ENCODE results near the gene OSTC.

Gene OSTC

DNA sequence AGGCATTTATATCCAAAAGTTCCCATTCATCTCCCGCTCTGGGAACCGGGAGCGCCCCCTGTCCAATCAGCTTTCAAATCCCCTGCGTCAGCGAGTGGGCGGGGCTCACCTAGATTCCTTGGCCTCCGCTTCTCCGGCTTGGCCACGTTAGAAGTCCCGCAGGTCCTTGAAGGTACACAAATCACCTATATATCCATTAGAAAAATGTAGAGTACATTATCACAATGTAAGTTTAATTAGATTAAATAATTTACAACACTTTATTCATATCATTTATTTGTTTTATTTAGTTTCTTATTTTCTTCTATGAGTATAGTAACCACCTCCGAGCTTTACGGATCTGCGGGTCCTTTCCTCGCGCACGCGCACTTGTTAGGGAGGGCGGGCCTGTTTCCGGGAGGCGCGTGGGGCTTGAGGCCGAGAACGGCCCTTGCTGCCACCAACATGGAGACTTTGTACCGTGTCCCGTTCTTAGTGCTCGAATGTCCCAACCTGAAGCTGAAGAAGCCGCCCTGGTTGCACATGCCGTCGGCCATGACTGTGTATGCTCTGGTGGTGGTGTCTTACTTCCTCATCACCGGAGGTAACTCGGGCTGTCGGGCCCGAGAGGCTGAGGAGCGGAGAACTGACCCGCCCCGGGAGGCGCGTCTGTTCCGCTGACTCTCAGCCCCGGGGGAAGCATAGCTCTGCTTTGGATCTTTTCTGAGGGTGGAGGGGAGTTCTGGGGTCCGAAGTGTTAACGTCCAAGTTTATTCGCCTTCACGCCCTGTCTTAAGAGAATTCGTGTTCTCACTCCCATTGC is at the start of gene OSTC:
OSTC (plus strand) TSS at position 388 of the 802 bp plus-strand sequence; CDS start at position 445, 57 bp downstream.
- DNase-seq (ENCODE audit: low read depth): peak; percentile 96

DNA sequence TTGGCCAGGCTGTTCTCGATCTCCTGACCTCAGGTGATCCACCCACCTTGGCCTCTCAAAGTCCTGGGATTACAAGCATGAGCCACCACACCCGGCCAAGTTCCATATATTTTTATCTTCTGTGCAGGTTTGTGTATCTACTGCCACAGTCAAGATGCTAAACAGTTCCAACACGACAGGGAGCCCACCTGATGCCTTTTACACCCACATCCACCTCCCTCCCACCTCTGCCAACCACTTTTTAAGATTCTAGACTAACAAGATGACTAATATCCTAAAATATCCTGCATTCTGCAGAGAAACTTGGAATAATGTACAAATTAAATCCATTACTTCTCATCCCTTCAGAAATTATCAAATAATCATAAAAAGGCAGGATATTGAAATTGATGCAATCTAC is 49.3 kb upstream of the OSTC start:
- no peak for DNase-seq (ENCODE audit: low read depth)

DNA sequence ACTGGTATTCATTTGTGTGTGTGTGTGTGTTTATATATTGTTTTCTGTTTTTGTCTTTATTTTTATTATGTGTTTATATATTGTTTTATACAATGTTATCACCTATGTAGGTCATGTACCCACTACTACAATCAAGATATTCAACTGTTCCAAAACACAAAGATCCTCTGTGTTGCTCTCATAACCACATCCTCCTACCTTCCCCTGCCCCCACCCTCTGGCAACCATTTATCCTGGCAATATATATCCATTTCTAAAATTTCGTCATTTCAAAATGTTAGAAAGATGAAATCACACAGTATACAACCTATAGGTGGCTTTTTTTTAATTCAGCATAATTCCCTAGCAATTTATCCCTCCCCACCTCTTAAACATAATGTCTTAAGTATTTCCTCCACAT is 48.9 kb upstream of the OSTC start:
- no peak for DNase-seq (ENCODE audit: low read depth)

DNA sequence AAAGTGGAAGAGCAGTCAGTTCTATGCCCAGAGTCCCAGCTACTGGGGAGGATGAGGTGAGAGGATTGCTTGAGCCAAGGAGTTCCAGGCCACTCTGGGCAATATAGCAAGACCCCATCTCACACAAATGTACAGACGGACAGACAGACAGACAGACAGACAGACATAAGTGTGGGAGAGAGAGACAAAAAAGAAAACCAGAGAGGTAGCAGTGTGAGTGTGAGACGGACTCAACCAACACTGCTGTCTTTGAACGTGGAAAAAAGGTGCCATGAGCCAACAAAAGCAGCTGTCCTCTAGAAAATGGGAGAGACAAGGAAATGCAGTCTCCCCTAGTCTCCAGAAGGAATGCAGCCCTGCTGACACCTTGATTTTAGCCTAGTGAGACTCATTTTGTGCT is 48.2 kb upstream of the OSTC start:
- DNase-seq (ENCODE audit: low read depth): no peak

DNA sequence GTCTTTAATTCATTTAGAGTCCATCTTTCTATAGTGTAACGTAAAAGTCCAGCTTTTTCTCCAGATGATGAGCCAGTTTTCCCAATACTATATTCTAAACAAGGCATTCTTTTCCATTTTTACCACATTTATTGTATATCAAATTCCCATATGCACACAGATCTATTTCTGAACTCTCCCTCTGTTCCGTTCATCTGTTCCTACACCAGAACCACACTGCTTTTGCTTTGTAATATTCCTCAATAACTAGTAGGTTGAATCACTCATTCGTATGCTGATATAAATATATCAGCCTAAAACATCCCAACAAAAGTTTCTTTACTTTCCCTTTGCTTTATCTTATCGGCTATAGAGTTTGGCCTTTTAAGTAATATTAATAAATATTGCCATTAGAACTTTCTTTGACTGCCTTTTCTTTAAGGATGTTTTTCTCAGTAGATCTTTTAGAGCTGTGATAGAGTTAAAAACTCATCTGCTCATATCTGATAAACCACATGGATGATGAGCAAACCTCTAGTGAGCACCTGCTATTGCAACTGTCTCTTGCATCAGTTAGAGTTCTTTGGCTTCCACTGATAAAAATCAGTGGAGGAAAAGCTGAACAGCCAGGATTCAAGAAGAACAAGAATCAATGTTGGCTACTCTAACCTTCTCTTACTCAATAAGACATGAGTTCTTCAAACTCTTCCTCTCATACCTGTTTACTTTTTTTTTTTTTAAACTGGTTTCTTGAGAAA is 43.2 kb upstream of the OSTC start:
- DNase-seq (ENCODE audit: low read depth): no peak

DNA sequence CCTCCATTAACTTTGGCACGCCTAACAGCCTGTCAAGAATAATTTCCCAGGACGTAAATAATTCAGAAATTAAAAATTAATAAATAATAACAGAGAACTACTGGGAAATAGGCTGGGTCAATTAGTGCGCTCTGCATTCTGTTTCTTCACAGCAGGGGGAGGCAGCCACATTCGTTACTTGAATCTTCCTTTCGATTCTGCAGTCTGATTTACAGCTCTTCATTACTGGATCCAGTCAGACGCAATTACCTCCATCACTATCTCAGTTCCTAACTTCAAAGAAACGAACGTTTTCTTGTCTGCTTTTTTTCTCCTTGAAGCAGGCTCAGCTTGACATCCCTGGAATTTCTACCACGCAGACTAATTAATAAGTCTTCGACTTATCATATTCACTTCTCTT is 39.0 kb upstream of the OSTC start:
- no peak for DNase-seq (ENCODE audit: low read depth)

DNA sequence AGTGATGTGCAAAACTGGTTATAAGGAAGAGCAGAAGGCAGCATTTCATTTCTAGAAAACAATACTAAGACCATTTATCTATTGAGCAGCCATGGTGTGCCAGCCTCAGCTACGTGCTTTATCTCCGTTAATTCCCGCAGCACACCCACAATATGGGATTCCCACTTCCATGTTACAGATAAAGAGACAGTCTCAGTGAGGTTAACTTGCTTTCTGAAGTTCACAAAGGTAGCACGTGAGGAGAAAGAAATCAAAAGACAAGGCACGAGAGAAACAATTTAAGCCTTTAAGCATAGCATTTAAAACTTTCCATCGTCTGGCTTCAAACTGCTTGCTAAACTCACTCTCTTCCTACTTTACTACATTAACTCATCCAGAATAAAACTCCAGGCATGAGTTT is 38.0 kb upstream of the OSTC start:
- DNase-seq (ENCODE audit: low read depth): no peak

DNA sequence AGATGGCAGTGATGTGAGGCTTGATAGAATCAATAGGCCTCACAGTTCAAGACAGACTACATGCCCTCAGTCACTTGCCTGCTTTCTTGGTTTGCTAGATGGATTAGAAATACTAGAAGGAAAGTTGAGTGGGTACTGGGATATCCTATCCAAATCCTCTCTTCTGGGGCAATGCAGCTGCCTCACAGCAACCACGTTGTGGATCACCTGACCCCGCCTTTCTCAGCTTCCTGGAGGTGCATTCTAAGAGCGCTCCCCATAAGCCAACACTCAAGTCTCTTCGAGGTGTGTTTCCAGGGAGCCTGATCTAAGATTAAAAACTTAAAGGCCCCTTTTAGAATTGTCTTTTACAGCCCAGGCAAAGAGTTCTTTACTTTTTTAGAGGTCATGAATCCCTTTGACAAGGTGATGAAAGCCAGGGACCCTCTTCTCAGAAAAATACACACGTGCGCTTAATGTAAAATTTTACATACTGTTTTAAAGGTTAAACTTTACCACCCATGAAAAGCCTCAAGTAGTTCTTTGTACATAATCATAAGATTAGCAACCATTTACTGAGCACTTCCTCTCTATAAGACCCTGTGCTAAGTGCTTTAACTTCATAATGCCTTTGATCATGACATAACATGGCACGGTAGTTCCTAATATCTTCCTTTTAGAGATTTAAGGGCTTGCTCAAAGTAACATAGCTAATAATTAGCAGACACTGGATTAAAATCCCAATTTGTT is 30.9 kb upstream of the OSTC start:
- no peak for DNase-seq (ENCODE audit: low read depth)

DNA sequence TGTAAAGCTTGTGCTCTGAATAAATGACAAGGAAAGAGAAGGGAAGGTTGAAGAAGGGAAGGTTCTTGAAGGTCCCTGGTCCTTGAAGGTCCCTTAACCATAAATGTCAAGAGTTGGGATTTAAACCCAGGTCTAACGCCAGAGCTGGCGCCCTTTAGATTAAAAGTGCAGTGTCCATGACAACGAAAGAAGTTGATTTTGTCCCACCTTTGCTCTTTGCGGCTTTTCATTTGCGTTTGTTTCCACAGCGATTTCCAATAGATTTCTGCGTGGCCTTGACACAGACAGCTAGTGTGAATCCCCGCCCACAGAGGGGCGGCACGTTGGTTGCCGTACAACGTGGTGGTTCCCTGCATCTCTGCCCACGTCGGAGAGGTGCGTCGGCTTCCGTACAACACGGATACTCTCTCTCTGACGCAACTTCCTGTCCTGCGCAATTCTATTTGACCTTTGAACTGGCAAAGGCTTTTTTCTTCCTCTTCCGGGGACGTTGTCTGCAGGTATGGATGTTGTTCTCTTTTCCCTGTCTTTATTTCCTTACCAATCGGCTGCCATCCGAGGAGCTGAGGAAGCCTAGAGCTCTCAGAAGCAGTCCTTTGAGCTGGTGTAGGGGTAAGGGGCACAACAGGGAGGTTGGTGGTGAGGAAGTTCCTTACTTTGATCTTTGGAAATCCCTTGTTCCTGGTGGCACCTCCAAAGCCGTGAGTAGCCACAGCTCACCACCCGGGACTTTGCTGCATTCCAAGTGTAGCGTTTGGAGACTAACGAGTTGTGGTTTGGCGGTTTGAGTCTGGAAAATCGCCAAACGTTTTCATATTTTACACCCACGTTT is 30.1 kb upstream of the OSTC start, which contains the start of gene RPL34:
RPL34 (plus strand) TSS at position 476 of the 832 bp plus-strand sequence. CDS start 1,384 bp downstream, outside the sequence.
- peak; percentile 95 for DNase-seq (ENCODE audit: low read depth)

DNA sequence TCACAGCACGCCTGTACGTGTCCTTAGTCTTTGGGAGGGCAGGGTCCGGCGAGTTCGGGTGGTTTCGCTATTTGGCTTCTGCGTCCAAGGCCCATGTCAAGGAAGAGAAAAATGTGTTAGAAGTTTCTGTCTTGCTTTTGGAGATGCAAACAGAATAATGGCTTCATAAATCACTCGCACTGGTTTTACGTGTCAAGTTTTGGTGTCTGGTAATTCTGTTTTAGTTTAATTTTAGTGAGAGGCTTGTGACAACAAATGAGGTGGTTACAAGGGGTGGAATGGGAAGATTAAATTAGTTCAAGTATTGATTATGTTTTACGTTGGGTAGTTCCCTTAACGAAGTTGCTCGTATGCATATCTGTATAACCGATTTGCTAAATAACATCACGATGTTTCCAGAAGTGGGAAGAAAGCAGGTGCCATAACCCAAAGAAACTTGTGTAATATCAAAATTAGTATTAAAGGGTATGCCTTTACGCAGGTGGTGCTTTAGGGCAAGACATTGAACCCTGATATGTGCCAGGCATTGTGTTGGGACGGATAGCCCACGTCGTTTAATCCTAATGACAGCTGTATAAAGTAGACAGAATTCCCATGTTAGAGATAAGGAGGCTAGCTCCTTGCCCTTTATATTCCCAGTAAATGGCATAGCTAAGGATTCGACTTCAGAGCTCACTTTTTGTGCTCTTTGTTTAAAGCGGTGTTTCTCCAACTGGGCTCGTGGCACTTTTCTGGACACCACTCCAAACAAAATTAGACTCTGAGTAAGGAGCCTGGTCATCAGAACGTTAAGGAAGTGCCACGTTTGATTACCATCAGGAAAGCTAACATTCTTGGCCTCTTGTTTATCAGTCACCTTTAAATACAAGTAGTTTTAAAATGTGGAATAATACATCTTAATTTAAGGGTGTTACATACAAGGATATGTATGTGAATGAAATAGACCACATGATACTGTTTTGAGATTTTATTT is 29.2 kb upstream of the OSTC start:
- no peak for DNase-seq (ENCODE audit: low read depth)

DNA sequence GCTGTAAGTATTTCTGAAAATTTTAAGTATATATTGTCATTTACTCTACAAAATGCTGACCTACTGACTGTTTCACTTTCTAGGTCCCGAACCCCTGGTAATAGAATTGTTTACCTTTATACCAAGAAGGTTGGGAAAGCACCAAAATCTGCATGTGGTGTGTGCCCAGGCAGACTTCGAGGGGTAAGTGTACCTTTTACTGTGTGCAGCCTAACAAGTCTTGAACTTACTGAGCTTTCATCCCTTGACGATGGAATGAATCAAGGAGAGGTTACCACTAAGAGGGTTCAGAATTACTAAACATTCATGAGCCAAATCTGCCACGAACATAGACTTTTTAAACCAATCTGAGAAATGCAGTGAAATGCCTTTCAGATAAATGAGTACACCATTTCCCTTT is 28.4 kb upstream of the OSTC start:
- DNase-seq (ENCODE audit: low read depth): no peak

DNA sequence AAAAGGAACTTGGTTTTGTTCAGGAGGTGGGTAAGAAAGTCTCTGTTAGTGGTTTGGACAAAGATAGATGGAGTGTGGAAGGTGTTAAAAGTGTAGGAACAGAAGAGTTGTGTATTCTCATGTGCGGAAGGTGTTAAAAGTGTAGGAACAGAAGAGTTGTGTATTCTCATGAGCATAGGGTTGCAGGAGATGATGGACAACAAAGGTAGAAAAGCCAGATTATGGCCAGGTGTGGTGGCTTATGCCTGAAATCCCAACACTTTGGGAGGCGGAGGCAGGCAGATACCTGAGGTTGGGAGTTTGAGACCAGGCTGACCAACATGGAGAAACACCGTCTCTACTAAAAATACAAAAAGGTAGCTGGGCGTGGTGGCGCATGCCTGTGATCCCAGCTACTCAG is 27.6 kb upstream of the OSTC start:
- DNase-seq (ENCODE audit: low read depth): no peak

DNA sequence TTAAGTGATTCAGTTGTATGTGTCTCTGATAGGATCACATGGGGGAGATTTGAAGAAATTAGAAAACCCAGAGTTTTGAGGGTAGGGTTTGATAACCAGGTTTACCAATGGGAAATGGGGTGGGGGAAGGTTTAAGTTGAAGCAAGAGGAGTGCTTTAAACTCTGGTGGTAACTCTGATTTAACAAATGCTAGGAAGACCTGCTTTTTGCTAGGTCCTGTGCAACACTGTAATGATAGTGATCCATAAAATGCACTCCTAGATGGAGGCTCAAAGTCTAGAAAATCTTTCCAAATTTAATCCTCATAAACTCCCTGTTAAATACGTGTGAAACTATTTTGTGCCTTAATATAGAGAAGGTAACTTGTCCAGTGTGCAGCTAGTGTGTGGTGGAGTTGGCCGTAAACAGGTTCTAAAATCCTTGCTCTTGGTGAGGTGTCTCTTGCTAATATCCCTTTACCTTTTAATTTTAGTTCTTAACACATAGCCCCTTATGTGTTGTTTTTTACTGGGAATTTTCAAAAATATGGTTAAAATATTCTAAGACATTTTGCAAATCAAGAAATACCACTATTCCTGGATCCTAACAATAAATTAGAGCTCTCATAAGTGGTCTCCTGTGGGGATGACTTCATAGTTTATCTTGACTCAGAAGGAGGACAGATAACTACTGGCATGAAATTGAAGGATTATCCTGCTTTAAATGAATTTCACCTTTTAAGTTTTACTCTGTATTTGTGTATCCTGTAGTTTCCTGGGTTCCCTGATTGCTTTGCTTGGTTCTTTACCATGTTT is 25.9 kb upstream of the OSTC start:
- DNase-seq (ENCODE audit: low read depth): no peak

DNA sequence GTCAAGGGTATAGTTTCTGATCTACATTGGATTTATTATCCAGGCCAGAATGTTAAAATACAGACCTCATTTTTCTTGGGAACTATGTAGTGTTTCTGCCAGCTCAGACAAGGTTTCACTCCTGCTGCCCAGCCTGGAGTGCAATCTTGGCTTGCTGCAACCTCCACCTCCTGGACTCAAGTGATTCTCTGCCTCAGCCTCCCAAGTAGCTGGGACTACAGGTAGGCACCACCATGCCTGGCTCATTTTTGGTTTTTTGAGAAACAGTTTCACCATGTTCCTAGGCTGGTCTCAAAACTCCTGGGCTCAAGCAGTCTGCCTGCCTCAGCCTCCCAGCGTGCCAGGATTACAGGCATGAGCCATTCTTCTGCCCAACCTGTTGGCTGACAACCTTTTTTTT is 24.3 kb upstream of the OSTC start:
- DNase-seq (ENCODE audit: low read depth): no peak

DNA sequence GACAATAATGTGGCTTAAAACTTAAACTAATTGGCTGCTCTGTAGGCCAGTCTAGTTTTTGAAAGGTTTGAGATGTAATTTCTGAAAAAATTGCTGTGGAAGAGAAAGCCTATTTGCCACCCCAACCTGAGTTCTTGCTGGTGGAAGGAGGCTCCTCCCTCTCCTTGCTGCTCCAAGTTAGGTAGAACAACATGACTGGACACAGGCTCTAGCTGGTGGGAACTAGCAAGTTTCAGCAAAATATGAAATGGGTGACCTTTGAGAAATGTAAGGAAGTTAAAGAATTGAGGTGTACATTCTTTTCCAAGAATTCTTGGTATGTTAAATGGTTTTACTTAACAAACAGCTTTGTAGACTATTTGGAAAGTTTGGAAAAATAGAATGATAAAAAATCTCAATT is 22.0 kb upstream of the OSTC start:
- DNase-seq (ENCODE audit: low read depth): no peak

DNA sequence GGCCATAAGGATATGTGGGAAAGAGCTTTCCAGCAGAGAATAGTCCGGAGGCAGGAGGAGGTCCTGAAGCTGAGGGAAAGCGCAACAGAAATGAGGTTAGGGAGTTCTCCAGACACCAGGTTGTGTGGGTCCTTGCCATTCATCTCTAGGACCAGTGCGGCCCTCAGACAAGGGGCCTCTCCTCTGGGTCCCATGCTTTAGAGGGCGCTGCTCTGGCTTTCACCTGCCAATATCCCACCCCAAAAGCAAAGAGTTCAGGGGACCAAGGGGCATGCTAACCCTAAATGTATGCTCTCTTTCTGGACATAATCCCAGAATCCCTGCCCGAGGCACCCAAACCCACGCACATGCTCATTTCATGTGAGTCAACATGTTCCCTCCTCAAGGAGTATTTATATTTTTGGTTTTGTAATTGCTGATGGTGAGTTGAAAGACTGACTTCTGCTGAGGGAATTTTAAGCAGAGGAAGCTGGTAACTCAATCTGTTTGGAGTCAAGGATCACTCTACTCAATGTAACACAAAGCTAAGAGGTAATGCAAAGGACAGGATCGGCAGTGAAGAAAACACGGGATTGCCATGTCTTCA is 15.2 kb upstream of the OSTC start:
- no peak for DNase-seq (ENCODE audit: low read depth)

DNA sequence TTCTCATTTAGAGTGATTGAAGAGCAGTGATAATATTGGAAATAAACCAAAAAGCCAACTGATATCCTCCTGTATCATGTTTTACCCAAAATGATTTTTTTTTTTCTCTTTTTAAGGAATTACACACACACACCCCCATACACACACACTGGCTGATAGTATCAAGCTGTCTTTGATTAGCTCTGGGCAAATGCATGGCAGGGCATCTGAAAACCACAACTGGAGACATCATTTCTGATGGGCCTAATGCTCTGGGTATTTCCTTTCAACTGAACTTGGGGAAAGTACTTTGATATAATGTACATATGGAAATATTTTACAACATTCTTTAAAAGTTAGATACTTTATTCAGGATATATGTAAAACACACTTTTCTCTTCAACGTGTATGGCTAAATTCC is 14.2 kb upstream of the OSTC start:
- no peak for DNase-seq (ENCODE audit: low read depth)

DNA sequence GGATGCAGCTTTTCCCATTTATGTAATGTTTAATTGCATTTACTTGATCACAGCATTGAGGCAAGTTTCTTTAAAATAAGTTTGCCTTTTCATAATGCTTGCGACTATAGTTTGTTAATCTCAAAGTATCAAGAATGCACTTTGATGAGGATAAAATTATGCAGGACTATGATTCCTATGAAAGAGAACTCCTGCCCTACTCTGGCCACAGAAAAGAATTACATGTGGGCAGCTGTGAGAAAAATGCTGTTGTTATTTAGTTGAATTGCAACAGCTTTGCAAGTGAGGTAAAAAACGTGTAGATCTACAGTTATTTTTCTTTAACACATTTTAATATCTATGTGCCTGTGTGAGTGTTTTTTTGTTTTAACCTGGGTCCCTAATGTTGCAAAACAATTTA is 12.5 kb upstream of the OSTC start:
- no peak for DNase-seq (ENCODE audit: low read depth)

DNA sequence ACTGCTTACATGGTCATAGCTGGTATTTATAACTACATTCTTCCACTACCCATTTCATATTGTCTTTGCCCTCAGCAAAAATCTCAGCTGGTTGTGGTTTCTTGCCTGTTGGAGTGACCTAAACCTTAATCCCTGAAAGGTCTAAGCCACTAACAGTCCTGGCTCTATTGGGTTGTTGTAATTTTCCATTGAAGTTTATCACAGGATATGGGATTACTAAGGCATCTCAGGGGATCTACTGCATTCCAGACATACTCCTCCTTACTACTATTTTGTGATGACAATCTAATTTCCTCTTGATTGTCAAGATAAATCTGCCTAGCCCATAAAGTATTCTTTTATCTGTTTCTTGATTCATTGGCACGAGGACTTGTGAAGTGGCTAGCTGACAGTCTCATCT is 6.2 kb upstream of the OSTC start:
- DNase-seq (ENCODE audit: low read depth): no peak

DNA sequence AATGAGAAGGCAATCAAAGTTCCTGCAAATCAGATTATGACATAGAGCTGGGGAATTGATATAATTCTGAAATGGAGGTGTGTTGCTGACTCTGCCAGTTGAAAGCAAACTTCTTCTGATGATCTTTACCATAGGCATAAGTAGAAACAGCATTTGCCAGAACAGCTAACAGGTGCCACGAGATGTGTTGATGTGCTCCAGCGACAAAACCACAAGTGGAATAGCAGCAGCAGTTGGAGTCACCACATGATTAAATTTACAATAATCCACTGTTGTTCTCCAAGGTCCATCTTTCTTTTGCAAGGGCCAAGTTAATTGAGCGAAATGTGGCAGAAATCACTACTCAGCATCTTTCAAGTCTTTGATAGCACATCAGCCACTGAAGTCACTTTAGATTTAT is 3.7 kb upstream of the OSTC start:
- DNase-seq (ENCODE audit: low read depth): no peak

Data from activated T-cell treated with anti-CD3 and anti-CD28 coated beads for 1 hour (primary cell).